NCI-H2227 treated with DMSO at 0.1 percent for 48 hours (cell line): ENCODE results near the gene EDAR.

Experiments used
- DNase-seq: peaks from one replicate; lab custom pipeline; 2025; lab: John Stamatoyannopoulos, UW

EDAR gene

GRCh38 chr2:108852375-108852774, 136.6 kb downstream of the EDAR start:
- DNase-seq = no peak

- no peak for DNase-seq
Measured at GRCh38 chr2:108847000-108847399, 142.0 kb downstream of the EDAR start.

- DNase-seq = no peak
Measured at GRCh38 chr2:108845923-108846322, 143.1 kb downstream of the EDAR start.
